Stimulated activated naive B cell treated with anti-CD40 and anti-IgM and Interleukin-4, amounts not matched to agents 10 μg/mL and 1 μg/mL and 100 μg/mL, for 72 hours (primary cell): Measurements from ENCODE around the gene TGFBR2.

ENCODE experiments used
- ATAC-seq, 2 donors: fragments of 150-1000 bp; cut with Tn5 transposase; replicated peaks; 2 replicates each; pipeline ENCODE4 v1.10.0; 2021; ENCODE audit warnings: moderate library complexity in 1 of 2
- DNase-seq: peaks from one replicate; pipeline ENCODE4 v3.0.0; 2021
- H3K27ac Mint-ChIP-seq: one replicate; pipeline ENCODE4 v1.8.0; 2022; ENCODE audit warnings: mild to moderate bottlenecking, mixed read lengths
- H3K27me3 Mint-ChIP-seq, 2 donors: one replicate each; pipeline ENCODE4 v1.8.0; 2022; ENCODE audit warnings: mixed read lengths in 2 of 2
- H3K36me3 Mint-ChIP-seq, 2 donors: one replicate each; pipeline ENCODE4 v1.8.0; 2022; ENCODE audit warnings: mixed read lengths in 2 of 2, mild to moderate bottlenecking in 1 of 2
- H3K4me1 Mint-ChIP-seq, 2 donors: one replicate each; pipeline ENCODE4 v1.8.0; 2022; ENCODE audit warnings: mixed read lengths in 2 of 2, mild to moderate bottlenecking in 1 of 2
- H3K4me3 Mint-ChIP-seq, 2 donors: one replicate each; pipeline ENCODE4 v1.8.0; 2022; ENCODE audit warnings: mild to moderate bottlenecking in 2 of 2, mixed read lengths in 2 of 2, moderate library complexity in 1 of 2
- H3K9me3 Mint-ChIP-seq, 2 donors: one replicate each; pipeline ENCODE4 v1.8.0; 2022; ENCODE audit warnings: mixed read lengths in 2 of 2, mild to moderate bottlenecking in 1 of 2

TGFBR2 gene

DNA sequence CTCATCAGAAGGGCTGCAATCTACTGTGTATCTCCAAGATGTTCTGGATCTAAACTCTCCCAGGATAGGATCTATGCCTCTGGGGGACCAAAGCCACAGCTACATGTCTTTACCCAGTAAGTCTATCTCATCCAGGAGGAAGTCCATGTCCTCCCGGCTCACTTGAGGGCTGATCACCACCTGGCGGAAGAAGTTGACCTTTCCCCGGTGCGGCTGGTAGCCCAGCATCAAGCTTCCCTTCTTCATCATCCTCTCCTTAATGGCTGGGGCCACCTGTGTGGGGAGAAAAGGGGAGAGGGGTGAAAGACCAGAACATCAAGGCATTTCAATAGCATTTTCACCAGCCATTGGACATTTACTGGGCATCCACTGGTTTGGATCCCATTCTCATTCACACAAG is 121.7 kb downstream of the TGFBR2 start:
- no peak for ATAC-seq
- Mint-ChIP-seq H3K36me3 (no peaks in the 10 kb centered on the region), H3K27me3 (no peaks in the 10 kb centered on the region), H3K4me3 (no peak overlapping the region), H3K4me1 (peaks cover 9% of the 10 kb centered on the region in 2 donors), H3K9me3 (peaks cover 1 to 3% of the 10 kb centered on the region in 2 donors), H3K27ac (no peak overlapping the region)
- DNase-seq: no peak

DNA sequence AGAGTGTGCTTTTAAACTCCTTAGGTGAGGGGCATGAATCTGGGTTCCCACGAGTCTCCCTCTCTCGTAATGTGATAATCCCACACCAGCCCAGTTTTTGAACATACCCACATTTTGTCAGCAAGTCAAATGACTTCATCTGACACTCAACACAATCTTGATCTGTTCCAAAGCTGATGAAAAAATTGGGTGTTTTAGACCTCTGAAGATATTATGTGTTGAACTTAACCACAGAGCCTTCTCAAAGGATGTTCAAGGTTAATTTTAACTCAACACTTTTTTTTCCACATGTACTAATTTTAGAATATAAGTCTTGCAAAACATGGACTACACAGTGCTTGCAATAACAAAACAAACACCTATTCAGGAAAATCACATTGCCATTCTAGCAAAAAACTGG is 123.1 kb downstream of the TGFBR2 start:
- H3K4me1 Mint-ChIP-seq: peaks cover 9 to 11% of the 10 kb centered on the region in 2 donors
- no peak for ATAC-seq
- no peak for DNase-seq
- H3K27ac Mint-ChIP-seq: no peak overlapping the region
- peaks cover 1 to 3% of the 10 kb centered on the region in 2 donors for H3K9me3 Mint-ChIP-seq
- H3K4me3 Mint-ChIP-seq: no peak overlapping the region
- no peaks in the 10 kb centered on the region for H3K27me3 Mint-ChIP-seq
- H3K36me3 Mint-ChIP-seq: no peaks in the 10 kb centered on the region

DNA sequence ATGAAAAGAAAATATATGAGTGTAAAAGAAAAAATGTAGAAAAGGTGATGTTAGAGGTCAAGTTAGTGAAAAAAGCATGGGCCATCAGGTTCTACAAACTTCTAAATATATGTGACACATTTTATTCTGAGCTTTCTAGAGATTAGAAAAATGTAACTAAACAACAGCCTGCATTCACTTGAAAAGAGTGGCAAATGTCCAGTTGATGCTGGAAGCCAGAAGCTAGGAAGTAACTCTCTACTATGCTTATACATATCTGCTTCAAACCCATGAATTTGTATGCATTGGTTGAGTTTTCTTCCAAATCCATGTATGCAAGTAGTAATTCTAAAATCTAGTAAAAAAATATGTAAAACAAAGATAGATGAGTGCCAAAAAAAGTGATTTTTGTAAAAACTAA is 123.5 kb downstream of the TGFBR2 start:
- Mint-ChIP-seq H3K4me1 (peaks cover 6 to 9% of the 10 kb centered on the region in 2 donors), H3K27me3 (no peaks in the 10 kb centered on the region), H3K27ac (no peak overlapping the region), H3K4me3 (no peak overlapping the region), H3K9me3 (peaks cover 1 to 3% of the 10 kb centered on the region in 2 donors), H3K36me3 (no peaks in the 10 kb centered on the region)
- ATAC-seq: no peak
- DNase-seq: no peak

DNA sequence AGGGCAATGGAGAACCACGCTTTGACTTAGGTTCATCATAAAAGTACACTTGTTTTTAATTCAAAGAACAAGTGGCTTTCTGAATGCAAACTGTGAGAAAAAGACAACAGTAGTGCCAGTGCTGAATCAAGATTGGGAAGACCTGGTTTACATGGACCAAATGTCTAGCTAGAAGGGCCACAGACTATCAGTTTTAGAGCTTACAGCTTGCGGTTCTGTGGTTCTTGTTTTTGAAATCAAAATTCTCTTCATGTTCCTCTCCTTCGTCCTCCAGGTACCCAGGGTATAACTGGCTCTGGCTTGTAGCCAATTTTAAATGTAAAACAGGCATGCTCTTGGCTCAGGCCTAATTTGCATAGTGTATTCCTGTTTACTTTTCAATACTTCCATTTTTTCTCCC is 124.6 kb downstream of the TGFBR2 start:
- peaks cover 0 to 6% of the 10 kb centered on the region in 2 donors for H3K4me1 Mint-ChIP-seq
- H3K36me3 Mint-ChIP-seq: no peaks in the 10 kb centered on the region
- H3K27me3 Mint-ChIP-seq: no peaks in the 10 kb centered on the region
- no peak for ATAC-seq
- peaks cover 3% of the 10 kb centered on the region in 2 donors for H3K9me3 Mint-ChIP-seq
- H3K27ac Mint-ChIP-seq: no peak overlapping the region
- H3K4me3 Mint-ChIP-seq: no peak overlapping the region
- no peak for DNase-seq

DNA sequence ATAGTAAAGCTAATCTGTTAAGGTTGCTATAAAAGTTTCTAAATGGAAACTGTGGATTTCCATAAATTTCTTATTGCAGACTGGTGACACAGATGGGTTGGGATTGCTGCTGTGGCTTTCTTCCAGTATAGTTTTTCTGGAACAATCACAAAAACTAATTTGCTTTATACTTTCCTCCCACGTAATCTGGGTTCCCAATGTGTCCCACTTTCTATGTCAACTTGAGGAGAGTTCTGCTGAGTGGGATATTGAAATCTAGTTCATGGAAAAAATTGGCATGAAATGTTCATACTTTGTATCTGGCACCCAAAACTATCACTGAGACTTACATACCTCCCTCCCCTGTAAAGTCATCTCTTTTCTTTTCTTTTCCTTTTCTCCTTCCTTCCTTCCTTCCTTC is 126.8 kb downstream of the TGFBR2 start:
- ATAC-seq: no peak

DNA sequence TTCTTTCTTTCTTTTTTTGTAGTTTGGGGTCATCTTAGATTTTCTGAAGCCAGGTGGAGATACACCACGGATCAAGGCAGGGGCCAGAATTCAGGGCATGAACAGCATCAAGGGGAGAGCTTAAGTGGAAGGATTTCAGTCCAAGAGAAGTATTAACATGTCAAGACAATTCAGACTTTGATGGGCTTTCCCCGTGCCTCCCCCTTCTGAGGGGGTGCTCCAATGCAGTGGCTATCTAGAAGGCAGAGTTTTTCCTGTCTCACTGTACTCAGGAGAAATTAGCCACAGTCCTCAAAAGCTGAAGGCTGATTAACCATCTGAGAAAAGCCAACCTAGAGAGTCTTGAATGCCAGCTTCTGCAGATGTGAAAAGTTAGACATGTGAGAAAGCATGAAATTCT is 127.3 kb downstream of the TGFBR2 start:
- Mint-ChIP-seq H3K27ac (no peak overlapping the region), H3K27me3 (no peaks in the 10 kb centered on the region), H3K9me3 (peaks cover 3% of the 10 kb centered on the region in 2 donors), H3K36me3 (no peaks in the 10 kb centered on the region), H3K4me1 (peaks cover 0 to 6% of the 10 kb centered on the region in 2 donors), H3K4me3 (no peak overlapping the region)
- DNase-seq (no peak), ATAC-seq (no peak)

More for the DNA sequence above, 126.8 kb downstream of the TGFBR2 start:
- H3K36me3 Mint-ChIP-seq: no peaks in the 10 kb centered on the region
- H3K9me3 Mint-ChIP-seq: peaks cover 3% of the 10 kb centered on the region in 2 donors
- no peak for DNase-seq
- H3K27me3 Mint-ChIP-seq: no peaks in the 10 kb centered on the region
- H3K4me1 Mint-ChIP-seq: peaks cover 0 to 6% of the 10 kb centered on the region in 2 donors
- no peak overlapping the region for H3K27ac Mint-ChIP-seq
- H3K4me3 Mint-ChIP-seq: no peak overlapping the region

DNA sequence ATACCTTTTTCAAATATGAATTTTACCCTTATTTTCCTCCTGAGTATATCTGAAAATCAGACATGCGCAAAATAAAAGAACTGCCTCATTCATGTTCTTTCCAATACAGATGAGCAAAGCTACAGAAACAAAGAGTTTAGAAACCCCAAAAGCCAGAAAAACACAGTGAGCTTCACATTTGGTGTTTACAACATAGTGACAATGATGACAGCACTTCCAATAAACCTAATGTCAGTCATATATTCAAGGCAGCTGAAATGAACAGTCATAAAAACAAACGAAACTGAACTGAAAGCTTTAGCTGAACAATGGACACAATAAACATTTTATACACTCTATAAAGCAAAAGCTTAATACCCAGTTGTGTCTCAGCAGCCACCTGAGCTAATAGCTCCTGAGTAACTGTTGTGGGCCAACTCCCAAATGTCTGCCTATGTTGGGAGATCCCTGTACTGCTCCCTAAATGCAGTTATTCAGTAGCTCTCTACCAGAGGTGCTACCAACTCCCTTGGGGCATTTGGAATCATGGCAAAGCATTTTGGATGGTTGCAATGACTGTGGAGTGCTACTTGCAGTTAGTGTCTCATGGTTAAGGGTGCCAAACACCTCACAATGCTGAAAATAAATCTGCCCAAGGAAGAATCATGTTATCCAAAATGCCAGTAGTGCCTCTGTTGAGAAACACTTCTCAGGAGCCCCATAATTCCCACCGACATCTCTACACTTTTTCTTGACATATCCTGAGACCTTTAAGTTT is 131.5 kb downstream of the TGFBR2 start:
- no peak overlapping the region for H3K4me3 Mint-ChIP-seq
- ATAC-seq (no peak), DNase-seq (no peak)
- H3K27ac Mint-ChIP-seq: no peak overlapping the region
- H3K36me3 Mint-ChIP-seq: no peaks in the 10 kb centered on the region
- H3K27me3 Mint-ChIP-seq: no peaks in the 10 kb centered on the region
- peaks cover 3% of the 10 kb centered on the region in 2 donors for H3K9me3 Mint-ChIP-seq
- peaks cover under 1 to 3% of the 10 kb centered on the region in 2 donors for H3K4me1 Mint-ChIP-seq

DNA sequence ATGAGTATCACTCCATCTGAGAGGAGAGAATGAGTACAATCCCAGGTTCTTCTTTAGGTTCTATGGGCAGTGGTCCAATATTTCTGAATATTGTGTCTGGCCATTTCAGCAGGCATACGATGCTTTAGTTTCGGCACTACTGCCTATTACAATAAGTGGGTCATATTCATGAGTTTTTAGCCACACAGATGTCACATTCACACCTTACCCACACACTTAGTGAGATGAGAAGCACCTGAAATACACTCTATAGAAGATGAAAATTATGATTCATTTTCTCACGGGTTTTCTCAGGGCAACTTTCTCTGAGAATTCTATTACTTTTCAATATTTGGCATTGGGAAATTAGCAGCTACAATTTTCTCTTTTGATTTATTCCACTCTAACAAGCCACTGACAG is 132.2 kb downstream of the TGFBR2 start:
- no peak overlapping the region for H3K27ac Mint-ChIP-seq
- H3K4me1 Mint-ChIP-seq: peaks cover 7 to 8% of the 10 kb centered on the region in 2 donors
- ATAC-seq: no peak
- no peaks in the 10 kb centered on the region for H3K27me3 Mint-ChIP-seq
- no peaks in the 10 kb centered on the region for H3K36me3 Mint-ChIP-seq
- DNase-seq: no peak
- H3K9me3 Mint-ChIP-seq: peaks cover 3% of the 10 kb centered on the region in 2 donors
- H3K4me3 Mint-ChIP-seq: no peak overlapping the region

DNA sequence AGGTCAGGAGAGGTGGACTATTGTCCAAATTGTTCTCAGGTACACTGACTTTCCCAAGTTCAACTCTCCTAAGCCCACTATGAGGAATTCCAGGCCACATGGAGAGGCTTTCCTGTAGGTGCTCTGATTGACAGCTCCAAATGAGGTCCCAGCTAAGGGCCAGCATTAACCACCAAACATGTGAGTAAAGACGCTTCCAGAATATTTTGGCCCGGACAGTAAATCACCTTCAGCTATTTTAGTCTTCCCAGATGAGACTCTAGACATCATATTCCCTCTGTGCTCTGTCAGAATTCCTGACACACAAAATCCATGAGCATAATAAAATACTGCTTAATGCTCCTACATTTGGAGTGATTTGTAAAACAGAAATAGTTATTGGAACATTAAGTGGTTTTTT is 135.5 kb downstream of the TGFBR2 start:
- H3K9me3 Mint-ChIP-seq: no peaks in the 10 kb centered on the region
- H3K27ac Mint-ChIP-seq: no peak overlapping the region
- peaks cover 6 to 12% of the 10 kb centered on the region in 2 donors for H3K4me1 Mint-ChIP-seq
- H3K4me3 Mint-ChIP-seq: no peak overlapping the region
- DNase-seq (no peak), ATAC-seq (no peak)
- no peaks in the 10 kb centered on the region for H3K36me3 Mint-ChIP-seq
- H3K27me3 Mint-ChIP-seq: no peaks in the 10 kb centered on the region

DNA sequence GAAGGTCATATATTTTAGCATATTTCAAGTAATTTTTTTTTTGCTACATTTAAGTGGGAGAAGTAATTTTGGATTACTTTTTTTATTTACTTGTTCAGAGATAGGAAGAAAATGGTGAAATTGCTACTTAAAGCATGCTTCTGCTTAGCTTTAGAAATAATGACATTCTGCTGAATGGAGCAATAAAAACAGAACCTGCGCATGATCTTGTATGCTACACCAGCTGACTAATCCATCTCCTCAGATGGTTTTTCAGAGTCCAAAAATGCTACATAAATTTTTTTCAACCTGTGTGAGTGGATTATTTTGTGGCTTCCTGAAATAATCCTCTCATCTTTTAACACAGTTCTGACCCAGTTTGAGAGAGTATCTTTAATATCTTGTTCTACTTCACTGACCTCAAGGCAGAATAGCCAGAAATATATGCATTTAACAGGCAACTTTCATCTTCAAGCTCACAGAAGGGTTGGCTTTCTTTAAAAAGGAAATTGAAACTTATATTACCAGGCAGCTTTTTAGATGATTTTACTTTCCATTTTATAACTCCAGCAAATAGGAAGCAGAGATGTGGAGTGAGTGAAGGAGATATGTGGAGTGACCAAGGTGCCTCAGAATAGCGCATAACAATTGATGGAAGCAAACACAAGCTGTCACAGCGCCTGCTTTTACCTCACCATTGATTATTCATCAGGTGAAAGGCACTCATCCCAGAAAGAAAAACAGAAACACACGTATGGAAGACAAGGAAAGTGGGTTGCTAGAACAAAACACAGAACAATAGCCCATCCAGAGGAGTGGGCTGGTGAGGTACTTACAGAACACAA is 136.6 kb downstream of the TGFBR2 start:
- no peak for ATAC-seq
- Mint-ChIP-seq H3K4me3 (no peak overlapping the region), H3K27me3 (no peaks in the 10 kb centered on the region)

More for the DNA sequence above, 136.6 kb downstream of the TGFBR2 start:
- H3K27ac Mint-ChIP-seq: no peak overlapping the region
- no peak for DNase-seq
- no peaks in the 10 kb centered on the region for H3K9me3 Mint-ChIP-seq
- peaks cover 6 to 12% of the 10 kb centered on the region in 2 donors for H3K4me1 Mint-ChIP-seq
- H3K36me3 Mint-ChIP-seq: no peaks in the 10 kb centered on the region
